IPS-15b (cell line): Measurements from ENCODE around the gene PAEP.
"Not testable (repeated sequence)": the region's sequence is repeated elsewhere in the genome, so short reads cannot be mapped to it uniquely, and the experiment has no call there.

Experiments
- H3K27me3 ChIP-seq: one replicate; pipeline ENCODE4 v1.6.1; 2013; ENCODE audit warnings: low read length; ENCODE audit not compliant: control insufficient read depth, insufficient read depth
- H3K36me3 ChIP-seq: one replicate; pipeline ENCODE4 v1.6.1; 2013; ENCODE audit warnings: low read length; ENCODE audit not compliant: control insufficient read depth, insufficient read depth
- H3K4me1 ChIP-seq: one replicate; pipeline ENCODE4 v1.6.1; 2013; ENCODE audit warnings: mild to moderate bottlenecking, low read length; ENCODE audit not compliant: control insufficient read depth, insufficient read depth
- H3K4me3 ChIP-seq: one replicate; pipeline ENCODE4 v1.5.1; 2013; ENCODE audit warnings: low read depth, low read length
- H3K9ac ChIP-seq: one replicate; pipeline ENCODE4 v1.6.1; 2013; ENCODE audit warnings: low read depth, mild to moderate bottlenecking, low read length
- H3K9me3 ChIP-seq: one replicate; pipeline ENCODE4 v1.6.1; 2013; ENCODE audit warnings: mild to moderate bottlenecking, low read length; ENCODE audit not compliant: control insufficient read depth, insufficient read depth

The PAEP gene

DNA sequence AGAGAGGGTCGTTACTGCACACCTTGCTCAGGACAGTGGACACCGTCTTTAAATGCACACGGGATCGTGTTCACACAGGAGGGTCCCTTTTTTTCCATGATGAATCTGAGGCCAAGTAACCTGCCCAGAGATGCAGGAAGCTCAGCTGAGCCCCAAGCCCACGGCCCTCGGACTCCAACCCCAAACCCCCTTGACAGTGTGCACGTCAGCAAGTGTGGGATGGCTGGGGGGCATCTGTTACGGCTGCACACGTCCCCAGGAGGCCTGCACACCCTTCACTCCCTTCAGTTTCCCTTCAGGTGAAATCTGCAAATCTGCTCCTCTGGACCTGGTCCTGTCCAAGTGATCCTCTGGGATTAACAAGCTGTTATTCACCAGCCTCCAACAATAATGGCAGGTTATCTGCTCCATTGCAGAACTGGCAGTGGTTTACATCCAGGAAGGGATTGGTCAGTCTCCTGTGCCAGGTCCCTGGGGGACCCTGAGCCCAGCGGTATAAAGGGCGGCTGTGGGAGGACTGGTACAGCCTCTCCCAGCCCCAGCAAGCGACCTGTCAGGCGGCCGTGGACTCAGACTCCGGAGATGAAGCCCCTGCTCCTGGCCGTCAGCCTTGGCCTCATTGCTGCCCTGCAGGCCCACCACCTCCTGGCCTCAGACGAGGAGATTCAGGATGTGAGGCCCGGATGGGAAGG, 40.5 kb upstream of the PAEP start, which contains the start of gene LCN1:
TSS of gene LCN1 (plus strand) at position 525 of the 692 bp plus-strand sequence. CDS start at position 583, 58 bp downstream.
- Histone ChIP-seq H3K4me3 (no peak within 1 kb of the TSS), H3K27me3 (no peaks in the 10 kb centered on the region), H3K4me1 (no peaks in the 10 kb centered on the region), H3K9ac (no peak within 1 kb of the TSS), H3K9me3 (no peaks in the 10 kb centered on the region), H3K36me3 (no peaks in the 10 kb centered on the region)

DNA sequence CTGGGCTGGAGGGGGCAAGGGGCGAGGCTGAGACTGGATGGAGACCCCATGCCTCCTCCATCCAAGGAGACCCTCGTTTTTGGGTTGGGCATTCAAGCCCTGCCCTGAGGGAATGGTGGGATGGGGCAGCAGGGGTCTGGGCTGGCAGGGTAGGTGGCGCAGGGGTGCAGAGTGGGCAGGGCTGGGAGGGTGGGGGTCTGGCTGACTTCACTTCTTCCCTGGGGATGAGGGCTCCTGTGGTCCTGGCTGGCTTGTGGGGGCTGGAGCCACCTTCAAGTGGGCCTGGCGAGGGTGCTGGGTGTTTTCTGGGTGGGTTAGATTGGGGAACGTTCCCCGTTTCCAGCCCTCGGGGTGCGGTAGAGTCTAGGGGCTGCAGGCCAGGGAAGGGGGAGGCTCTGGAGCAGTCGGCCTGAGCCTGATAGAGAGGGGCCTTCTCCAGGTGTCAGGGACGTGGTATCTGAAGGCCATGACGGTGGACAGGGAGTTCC, 39.9 kb upstream of the PAEP start:
- no peaks in the 10 kb centered on the region for H3K4me1 ChIP-seq
- no peak overlapping the region for H3K4me3 ChIP-seq
- no peaks in the 10 kb centered on the region for H3K27me3 ChIP-seq
- no peak overlapping the region for H3K9ac ChIP-seq
- H3K9me3 ChIP-seq: no peaks in the 10 kb centered on the region
- no peaks in the 10 kb centered on the region for H3K36me3 ChIP-seq

DNA sequence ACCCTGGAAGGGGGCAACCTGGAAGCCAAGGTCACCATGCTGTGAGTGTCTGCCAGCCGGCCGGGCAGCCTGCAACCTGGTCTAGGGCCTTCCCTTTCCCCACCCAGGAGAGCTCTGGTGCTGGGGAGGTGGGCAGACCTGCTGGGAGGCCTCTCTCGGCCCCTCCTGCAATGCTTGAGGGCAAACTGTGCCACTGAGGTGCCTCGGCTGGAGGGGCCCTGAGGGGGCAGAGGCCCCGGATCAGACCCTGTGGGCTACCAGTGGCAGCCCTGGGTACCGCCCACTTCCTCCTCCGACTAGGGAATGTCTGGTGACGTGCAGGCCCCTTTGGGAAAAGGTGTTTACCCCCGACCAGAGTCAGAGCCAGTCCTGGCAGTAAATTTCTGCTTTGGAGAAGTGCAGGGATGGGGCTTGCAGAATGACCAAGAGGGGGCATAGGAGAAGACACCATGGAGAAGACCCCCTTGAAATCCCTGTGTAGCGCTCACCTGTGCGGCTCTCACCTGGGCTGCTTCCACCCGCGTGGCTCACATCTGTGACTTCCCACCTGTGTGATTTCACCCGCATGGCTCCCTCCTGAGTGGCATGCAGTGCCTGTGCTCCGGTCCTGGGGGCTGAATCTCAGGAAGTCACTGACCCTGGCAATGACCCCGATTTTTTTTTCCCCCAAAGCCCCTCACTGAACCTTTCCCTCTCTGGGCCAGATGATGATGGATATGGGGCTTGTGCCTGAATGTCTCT, 39.2 kb upstream of the PAEP start:
- no peaks in the 10 kb centered on the region for H3K9me3 ChIP-seq
- H3K27me3 ChIP-seq: no peaks in the 10 kb centered on the region
- no peaks in the 10 kb centered on the region for H3K4me1 ChIP-seq
- H3K9ac ChIP-seq: no peak overlapping the region
- H3K4me3 ChIP-seq: no peak overlapping the region
- no peaks in the 10 kb centered on the region for H3K36me3 ChIP-seq

DNA sequence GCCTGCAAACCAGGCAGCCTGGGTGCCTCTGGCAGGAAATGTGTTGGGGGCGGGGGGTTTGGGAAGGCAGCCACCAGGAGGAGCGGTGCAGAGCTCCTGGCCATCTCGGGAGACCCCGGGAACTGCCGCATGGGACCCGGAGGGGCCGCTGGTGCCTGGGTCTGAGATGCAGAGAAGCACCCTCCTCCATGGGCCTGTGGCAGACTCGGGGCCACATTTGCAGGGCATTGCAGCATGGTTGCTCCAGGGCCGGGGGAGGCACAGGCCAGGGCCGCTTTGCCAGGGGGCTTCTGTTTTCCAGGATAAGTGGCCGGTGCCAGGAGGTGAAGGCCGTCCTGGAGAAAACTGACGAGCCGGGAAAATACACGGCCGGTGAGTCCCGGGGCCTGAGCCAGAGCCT, 38.6 kb upstream of the PAEP start:
- Histone ChIP-seq H3K9ac (no peak overlapping the region), H3K36me3 (no peaks in the 10 kb centered on the region), H3K4me3 (no peak overlapping the region), H3K27me3 (no peaks in the 10 kb centered on the region), H3K4me1 (no peaks in the 10 kb centered on the region), H3K9me3 (no peaks in the 10 kb centered on the region)

DNA sequence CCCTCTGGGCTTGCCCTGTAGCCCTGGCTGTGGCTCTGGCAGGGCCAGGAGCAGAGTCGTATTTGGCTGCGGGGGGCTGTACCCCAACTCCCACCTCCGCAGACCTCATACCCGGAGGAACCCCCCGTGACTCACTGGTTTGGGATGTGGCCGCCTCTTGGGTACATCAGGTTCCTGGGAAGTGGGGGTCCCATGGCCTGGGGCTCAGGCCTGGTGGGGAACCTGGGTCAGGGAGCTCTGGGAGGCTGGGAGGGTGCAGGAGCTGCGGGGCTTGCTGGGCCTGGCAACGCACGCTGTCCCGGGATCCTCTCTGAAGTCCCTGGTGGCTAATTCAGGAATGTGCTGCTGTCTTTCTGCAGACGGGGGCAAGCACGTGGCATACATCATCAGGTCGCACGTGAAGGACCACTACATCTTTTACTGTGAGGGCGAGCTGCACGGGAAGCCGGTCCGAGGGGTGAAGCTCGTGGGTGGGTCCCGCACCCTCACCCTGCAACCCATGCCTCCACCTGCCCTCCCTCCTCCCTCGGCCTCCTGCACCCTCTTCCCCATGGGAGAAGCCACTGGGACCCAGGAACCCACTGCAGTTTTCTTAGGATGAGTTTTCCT, 37.9 kb upstream of the PAEP start:
- no peak overlapping the region for H3K4me3 ChIP-seq
- no peaks in the 10 kb centered on the region for H3K36me3 ChIP-seq
- no peaks in the 10 kb centered on the region for H3K4me1 ChIP-seq
- H3K9ac ChIP-seq: no peak overlapping the region
- H3K27me3 ChIP-seq: no peaks in the 10 kb centered on the region
- no peaks in the 10 kb centered on the region for H3K9me3 ChIP-seq

DNA sequence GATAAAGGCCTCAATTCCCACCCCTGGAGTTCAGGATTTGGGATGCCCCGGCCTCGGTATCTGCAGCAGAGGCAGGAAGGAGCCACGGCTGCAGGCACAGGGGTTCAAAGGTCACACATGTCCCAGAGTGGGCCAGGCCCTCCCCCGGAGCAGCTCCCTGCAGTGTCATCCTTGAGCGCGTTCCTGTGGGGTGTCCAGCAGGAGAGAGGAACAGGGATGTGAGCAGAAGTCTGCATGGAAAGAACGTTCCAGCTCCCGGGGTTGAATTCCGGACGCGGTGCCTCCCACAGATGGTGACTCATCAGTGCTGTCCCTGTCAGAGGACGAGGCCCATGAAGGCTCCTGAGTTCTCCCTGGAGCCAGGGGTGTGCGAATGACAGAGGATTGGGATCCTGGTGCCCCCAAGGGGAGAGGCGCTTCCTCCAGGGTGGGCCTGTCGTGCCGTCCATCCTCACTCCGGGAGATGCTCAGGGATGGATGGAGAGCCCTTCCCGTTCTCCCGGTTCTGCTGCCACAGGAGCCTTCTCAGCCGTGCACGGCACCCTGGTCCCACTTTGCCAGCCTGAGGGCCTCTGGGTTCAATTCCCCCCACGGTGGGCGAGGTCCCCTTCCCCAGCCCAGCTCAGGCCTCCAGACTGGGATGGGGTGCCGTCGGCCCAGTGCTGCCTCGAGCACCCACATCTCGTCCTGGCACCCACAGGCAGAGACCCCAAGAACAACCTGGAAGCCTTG, 37.3 kb upstream of the PAEP start:
- Histone ChIP-seq H3K4me1 (no peaks in the 10 kb centered on the region), H3K4me3 (no peak overlapping the region), H3K9ac (no peak overlapping the region), H3K9me3 (no peaks in the 10 kb centered on the region), H3K27me3 (no peaks in the 10 kb centered on the region), H3K36me3 (no peaks in the 10 kb centered on the region)

DNA sequence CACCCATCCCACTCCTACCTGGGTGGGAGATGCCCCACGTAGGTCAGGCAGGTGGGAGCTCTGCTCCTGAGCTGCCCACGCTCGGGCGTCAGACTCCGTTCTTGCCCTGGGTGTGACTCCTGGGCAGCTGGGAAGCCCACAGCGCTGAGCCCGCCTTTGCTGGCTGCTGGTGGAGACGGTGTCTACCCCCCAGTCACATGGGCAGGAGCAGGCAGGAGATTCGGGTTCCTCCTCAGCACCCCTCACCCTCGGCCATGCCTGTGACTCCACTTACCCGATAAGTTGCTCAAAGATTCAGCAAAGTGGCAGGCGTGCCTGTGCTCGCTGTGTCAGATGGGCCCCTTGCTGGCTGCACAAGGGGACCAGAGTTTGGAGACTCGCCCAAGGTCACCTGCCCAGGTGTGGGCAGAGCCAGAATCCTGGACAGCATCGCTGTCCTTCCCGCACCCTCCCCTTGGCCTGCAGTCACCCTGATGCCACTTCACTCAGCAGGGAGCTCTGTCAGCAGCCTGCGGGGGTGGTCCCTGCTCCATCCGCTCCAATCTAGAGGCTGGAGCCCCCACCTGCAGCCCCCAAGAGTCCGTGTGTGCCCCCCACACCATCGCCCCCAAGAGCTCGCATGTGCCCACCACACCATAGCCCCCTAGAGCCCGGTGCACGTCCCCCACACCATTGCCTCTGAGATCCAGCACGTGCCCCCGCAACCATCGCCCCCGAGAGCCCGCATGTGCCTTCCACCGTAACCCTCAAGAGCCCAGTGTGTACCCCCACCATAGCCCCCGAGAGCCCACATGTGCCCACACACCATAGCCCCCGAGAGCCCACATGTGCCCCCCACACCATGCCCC, 36.1 kb upstream of the PAEP start:
- H3K4me1 ChIP-seq: no peaks in the 10 kb centered on the region
- no peaks in the 10 kb centered on the region for H3K36me3 ChIP-seq
- no peaks in the 10 kb centered on the region for H3K9me3 ChIP-seq
- no peak overlapping the region for H3K9ac ChIP-seq
- H3K4me3 ChIP-seq: no peak overlapping the region
- H3K27me3 ChIP-seq: no peaks in the 10 kb centered on the region

DNA sequence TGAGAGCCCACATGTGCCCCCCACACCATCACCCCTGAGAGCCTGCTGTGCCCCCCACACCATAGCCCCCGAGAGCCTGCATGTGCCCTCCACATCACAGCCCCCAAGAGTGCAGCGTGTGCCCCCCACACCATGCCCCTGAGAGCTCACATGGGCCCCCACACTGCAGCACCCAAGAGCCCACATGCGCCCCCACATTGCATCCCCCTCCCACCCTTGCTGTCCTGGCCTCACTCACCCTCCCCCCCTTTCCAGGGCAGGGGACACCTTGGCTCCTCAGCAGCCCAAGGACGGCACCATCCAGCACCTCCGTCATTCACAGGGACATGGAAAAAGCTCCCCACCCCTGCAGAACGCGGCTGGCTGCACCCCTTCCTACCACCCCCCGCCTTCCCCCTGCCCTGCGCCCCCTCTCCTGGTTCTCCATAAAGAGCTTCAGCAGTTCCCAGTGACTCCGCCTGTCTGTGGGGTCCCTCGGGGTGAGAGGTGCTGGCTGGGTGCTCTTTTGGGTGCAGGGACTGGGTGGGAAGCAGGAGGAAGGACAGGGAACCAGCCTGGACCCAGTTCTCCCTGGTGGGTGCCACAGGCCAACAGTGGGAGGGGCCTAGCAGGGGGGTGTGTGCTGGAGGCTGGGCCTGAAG, 35.3 kb upstream of the PAEP start:
- no peaks in the 10 kb centered on the region for H3K36me3 ChIP-seq
- H3K27me3 ChIP-seq: no peaks in the 10 kb centered on the region
- no peak overlapping the region for H3K9ac ChIP-seq
- no peak overlapping the region for H3K4me3 ChIP-seq
- H3K9me3 ChIP-seq: no peaks in the 10 kb centered on the region
- H3K4me1 ChIP-seq: no peaks in the 10 kb centered on the region

DNA sequence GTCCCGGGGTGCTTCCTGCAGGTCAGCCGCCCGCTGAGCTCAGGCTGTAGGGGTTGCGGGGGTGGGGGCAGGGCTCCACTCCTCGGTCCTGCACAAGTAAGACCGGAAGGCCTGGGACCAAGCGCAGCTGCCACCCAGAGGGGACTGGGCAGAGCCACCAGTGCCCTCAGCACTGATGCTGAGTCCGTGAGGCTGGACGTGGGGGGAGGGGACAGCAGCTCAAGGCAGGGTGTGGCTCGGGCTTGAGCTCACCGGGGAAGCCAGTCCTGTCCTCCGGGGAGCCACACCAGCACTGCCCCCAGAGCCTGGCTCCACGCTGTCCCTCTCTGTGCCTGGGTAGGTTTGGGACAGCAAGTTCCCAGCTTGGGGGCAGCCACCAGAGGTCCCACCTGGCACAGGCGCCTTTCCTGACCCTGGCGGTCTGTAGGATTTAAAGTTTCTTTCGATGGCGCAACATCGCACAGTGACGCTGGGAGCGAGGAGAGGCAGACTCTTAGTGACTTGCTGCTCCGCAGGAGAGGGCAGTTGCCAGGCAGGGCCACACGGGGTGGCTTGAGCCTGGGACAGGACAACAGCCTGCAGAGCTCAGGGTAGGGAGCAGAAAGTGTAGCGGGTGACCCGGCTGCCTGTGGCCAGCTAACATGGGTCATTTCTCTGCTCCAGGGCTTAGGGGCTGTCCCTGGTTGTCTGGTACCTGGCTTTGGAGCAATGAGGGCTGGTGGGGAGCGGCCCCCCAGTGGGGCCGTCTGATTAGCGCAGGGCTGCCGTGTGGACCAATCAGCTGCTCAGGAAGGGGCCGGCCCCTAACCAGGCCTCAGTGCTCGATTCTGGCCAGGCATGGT, 34.6 kb upstream of the PAEP start:
- Histone ChIP-seq H3K9me3 (no peaks in the 10 kb centered on the region), H3K4me3 (no peak overlapping the region), H3K4me1 (no peaks in the 10 kb centered on the region), H3K36me3 (no peaks in the 10 kb centered on the region), H3K9ac (no peak overlapping the region), H3K27me3 (no peaks in the 10 kb centered on the region)

DNA sequence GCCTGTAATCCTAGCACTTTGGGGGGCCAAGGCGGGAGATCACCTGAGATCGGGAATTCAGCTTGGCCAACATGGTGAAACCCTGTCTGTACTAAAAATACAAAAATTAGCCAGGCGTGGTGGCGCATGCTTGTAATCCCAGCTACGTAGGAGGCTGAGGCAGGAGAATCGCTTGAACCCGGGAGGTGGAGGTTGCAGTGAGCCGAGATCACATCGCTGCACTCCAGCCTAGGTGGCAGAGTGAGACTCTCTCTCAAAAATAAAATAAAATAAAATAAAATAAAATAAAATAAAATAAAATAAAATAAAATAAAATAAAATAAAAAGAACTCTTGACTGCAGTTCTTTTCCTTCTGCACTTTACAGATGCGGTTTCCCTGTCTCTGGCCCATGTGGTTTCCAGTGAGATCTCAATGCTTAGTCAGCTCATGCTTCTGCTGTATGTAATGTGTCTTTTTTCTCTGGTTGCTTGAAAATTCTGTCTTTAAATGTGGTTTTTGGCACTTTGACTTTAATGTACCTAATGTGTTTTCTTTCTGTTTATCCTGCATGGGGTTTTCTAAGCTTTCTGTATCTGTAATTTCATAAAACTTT, 32.6 kb upstream of the PAEP start:
- not testable (repeated sequence) for H3K4me3 ChIP-seq, H3K9me3 ChIP-seq, H3K27me3 ChIP-seq, H3K36me3 ChIP-seq, H3K9ac ChIP-seq, H3K4me1 ChIP-seq
